GM19397 (cell line): ENCODE data around the gene GRIN3A.
A peak's percentile ranks its signal among the peaks of the same experiment; 100 is the strongest.
"Not testable (repeated sequence)": the region's sequence is repeated elsewhere in the genome, so short reads cannot be mapped to it uniquely, and the experiment has no call there.

Experiments used
- ATAC-seq: cut with Tn5 transposase; IDR thresholded peaks from one replicate; pipeline ENCODE4 v1.9.1; 2021; ENCODE audit warnings: mild to moderate bottlenecking, moderate library complexity; ENCODE audit not compliant: unreplicated experiment

The GRIN3A gene

DNA sequence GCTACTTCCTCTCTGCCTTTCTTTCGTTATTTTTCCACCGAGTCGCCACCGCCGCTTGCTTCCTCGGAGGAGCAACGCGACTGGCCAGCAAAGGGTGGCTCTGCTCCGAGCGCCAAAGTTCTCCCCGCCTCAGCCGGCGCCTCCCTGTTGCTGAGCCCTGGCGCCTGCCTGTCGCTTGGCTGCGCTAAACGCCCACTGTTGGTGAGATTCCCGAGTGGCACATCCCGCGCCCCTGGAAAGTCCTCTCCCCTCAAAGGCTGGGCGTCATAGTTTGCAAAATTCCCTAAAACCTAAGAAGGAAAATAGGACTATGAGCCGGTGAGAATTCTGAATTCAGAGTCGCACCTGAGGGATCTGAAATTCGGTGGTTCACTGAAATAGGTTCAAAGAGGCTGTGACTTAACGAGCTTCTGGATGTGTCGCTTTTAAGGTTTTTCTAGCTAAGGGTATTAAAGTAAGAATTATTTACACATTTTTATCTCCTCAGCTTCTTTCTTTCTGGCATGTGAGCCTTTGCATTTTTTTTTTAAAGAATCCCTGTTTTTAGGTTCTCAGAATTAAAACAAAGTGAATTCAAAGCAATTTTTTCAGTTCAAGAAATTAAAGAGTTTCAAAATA, at the start of gene GRIN3A:
Gene GRIN3A, minus strand, starts transcription at position 82 of the 618 bp plus-strand sequence. CDS start 668 bp downstream, outside the sequence.
- no peak for ATAC-seq

DNA sequence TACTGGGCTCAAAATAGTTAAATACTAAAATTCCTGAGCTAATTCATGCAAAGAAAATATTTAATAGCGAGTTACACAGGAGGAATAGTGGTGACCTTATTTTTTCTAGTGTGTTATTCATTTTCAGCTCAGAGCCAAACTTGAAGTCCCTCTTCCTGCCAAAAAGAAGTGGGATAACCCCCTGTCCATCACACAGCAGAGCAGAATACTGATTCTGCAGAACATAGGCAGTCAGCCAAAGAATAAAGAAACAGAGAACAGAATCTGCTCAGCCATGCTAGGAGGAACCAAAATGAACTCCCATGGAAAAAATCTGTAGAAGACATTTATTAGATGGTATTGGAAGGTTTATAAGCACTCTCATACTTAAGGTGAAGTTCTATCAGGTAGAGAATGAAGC, 49.4 kb upstream of the GRIN3A start:
- ATAC-seq = no peak

DNA sequence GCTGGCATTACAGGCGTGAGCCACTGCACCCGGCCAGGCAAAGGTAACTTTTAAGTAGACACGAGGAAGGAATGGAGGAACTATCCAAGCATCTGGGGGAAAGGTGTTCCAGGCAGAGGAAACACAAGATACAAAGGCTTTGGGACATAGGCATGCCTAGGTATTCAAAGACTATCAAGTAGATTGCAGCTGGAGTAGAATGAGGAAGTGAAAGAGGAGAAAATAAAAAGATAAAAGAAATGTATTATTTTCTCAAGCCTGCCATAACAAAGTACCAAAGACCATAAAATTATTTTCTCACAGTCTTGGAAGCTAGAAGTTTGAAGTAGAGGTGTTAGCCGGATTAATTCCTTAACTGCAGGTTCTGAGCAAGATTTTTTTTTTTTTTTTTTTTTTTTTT, 39.9 kb upstream of the GRIN3A start:
- ATAC-seq = no peak

DNA sequence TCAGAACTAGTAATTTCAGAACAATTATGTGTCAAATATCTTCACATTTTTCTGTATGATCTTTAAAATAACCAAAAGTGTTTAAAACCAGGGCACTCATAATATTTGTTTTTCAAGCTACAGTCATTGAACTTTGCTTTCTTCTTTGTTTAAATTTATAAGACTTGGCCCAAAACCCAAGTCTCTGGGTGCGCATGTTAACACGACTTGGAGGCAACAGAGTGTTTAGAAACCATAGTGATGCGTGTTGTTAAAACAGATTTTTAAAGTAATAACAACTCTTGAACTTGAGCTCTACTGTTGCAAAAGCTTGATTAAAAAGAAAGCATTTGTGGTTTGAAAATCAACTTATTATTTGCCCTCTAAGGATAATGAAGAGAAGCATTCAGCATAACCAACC, 26.0 kb upstream of the GRIN3A start:
- no peak for ATAC-seq

DNA sequence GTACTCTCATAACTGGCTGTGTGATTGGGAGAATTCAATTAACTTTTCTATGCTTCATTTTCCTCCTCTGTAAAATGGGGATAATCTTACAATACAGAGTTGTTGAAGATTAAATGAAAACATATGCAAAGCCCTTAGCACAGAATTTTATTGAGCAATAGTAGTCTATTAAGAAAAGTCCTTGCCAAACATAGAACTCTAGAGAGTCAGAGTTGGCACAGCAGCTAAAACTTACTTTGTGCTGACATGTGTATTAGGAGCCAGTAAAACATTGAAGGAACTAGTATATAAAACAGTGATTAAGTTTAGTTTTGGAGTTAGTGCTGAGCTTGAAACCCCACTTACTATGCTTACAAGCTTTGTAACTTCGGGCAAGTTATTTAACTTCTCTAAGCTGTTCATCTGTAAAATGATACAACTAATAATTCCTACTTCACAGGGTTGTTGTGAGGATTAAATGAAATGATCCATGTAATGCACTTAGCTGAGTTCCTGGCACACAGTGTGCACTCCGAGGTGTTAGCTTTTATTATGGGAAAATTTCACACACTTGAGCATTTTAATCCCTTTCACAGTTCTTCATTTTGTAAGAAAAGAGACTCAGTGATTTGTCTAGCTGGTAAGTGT, 20.0 kb upstream of the GRIN3A start:
- ATAC-seq = no peak

DNA sequence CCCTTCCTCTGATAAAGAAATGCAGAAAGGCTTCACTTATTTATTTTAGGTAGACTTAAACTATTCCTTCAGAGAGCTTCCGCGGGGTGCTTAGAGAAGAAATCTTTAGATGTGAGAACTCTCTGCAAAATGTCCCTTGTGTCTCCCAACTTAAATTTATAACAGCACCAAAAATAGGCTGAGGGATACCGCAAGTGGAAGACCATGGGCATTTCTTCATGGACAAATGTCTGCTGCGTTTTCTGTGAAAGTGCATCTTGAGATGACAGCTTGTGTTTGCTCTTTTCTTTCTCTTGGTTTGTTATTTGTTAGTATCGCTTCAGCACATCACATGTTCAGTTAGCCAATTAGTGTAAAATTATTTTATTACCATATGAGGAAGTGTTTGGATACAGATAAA, 15.3 kb upstream of the GRIN3A start:
- ATAC-seq = no peak

DNA sequence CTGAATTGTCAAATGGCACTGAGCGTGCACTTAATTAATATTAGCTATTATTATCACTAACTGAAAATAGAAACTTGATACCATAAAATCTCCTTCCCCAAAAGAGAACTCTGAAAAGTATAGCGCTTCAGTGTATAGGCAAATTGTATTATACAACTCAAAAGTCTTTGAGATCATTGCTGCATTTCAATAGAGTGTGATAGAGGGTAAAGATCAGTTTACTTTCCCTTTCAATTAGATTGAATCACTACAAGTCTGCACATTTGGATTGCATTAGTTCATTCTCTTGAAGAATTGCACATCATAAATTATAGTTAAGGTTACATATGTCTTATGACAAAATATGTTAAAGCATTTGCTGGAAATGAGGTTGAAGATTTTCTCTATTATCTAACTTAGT, 13.4 kb upstream of the GRIN3A start:
- ATAC-seq = no peak

DNA sequence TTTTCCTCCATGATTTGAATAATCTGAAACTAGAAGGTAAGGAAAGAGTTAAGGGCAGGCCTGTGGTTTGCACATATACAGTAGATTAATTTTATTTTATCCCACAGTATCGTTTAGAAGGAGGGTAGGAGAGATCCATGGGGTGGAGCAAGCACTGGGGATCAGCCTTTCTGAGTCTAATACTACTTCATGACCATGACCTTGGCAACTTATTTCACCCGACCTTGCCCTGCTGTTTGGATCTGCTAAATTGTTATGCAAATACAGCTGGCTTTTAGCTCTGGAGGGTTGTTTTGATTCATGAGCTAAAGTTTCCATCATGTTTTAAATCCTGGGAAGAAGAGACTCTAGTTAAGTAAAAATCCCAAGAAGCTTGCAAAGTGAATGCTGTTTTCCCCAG, 864 bp upstream of the GRIN3A start:
- ATAC-seq = no peak

DNA sequence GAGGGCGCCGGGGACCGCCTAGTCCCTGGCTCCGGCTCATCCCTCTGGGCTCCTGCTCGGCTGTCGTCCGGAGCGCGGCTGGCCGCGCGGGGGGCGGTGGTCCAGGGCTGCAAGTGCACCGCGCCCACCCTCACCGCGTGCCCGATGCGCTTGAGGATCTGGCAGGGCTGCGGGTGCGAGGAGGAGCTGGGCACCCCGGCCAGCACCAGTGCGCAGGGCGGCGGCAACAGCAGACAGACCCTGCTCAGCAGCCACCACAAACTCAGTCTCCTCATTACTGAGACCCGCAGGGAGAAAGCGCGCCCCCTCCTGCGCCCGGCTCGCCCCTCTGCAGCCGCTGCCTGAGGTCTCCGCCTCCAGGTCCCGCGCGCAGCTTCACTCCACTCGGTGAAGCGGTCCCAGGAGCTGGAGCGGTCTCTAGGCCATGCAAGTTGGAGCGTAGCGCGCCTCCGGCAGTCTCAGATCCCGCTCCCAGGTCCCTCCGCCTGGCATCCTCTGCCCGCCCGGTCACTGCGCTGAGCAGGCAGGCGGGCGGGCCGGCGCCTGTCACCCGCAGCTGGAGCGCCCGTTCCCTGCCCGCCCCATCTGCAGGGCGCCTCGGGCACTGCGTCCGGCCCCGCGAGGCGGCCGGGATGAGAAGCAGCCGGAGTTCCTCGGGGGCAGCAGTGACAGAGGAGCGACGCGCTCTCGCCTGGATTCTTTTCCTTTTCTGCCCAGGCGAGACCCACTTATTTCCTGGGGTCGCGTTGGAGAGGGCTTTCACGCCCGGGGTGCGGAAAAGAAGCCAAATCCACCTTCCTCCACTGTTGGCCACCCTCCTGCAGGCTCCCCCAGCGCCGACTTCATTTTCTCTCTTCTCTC, 512 bp downstream of the GRIN3A start:
- ATAC-seq = no peak

DNA sequence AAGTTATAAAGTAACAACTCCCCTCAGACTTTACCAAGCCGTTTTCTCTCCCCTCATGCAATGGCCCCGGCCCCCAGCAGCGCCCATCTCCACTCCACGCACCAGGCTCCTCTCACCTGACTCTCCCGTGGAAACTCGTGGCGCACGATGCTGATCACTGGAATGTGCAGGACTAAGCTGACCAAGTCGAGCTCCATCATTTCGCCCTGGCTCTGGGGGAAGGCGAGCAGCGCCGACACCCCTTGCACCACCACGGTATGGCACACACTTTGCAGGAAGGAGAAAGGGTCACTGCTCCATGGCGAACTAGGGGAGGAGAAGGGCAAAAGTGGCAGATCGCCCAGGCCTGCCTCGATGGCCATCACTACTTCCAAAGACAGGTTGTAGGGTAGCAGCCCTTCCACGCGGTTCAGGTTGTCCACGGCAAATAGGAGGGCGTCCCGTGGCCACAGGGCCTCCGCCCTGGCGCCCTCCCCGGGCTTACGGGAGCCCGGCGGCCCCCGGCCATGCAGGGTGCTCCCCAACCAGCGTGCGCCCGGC, 1.2 kb downstream of the GRIN3A start:
- ATAC-seq = no peak

DNA sequence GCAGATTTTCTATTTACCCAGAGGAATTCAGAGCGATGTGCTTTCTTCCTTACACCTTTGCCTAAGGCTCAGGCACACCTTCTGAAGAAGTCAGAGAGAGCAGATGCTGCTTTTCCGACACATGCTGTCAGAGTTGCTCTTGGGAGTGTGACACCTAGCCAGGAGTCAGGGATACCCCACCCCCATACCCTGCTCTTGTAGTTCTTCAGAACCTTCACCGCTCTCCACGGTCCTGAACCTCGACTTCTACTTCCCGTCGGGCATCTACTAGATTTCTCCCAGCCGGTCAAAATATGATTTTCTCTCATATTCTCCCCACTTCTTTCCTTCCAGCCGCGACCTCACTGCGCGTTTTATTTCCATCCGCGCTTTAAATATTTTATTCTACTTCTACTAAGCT, 1.7 kb downstream of the GRIN3A start:
- no peak for ATAC-seq

DNA sequence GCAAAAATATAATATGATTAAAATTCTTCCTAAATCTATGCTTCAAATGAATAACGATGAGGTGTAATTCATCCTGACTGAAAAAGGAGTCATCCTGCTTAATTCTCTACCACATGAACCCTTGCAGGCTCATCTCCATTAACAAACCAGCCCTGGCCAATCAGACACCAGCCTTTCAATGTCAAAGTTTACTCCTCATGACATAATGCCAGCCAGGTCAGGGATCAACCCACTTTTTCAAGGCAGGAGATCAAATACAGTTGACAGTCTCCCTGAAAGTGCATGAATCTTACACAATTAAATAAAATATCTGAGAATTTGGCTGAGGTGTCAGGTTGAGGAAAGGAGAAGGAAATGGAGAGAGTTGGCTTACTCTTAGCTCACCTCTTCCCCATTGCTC, 7.0 kb downstream of the GRIN3A start:
- ATAC-seq = no peak

DNA sequence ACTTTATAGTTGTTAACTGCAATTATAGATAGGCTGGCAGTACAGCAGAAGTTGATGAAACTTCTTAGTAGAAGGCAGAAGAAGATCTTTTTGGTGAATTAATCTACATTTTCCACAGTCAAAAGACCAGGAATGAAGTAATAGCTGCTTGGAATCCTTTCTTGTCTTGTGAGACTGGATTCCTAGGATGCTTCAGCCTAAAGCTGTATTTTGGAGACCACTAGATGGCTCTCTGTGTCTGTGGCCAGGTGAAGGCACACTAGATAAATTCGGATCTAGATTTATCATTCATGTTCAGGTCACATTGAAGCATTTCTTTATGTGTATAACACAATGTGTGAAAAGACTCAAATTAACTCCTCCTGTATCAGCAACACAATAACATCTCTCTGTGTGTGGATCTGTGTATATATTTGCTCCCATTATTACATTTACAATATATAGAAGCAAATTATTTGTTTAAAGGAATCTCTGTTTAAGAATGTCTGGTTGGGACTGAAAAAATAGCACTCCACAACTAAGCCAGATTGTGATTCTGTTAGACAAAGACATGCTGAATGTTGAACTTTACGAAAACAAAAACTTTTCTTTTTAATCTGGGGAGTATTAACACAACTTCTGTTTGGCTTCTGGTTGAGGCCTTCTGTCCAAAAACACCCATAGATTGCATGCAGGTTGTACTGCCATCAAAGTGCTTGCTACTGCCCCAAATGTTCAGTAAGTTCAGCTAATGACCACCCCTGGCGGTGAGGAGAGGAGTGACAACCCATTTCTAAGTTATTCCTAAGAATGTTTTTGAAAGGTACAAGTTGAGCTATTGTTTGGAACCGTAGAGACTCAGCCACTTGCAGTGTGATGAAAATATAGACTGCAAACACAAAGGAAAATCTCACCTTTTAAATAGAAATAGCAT, 10.6 kb downstream of the GRIN3A start:
- ATAC-seq = no peak

DNA sequence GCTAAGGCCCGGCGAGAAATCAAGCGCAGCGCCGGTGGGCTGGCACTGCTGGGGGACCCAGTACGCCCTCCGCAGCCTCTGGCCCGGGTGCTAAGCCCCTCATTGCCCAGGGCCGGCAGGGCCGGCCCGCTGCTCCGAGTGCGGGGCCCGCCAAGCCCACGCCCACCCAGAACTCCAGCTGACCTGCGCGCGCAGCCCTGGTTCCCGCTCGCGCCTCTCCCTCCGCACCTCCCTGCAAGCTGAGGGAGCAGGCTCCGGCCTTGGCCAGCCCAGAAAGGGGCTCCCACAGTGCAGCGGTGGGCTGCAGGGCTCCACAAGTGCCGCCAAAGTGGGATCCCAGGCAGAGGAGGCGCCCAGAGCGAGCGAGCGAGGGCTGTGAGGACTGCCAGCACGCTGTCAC, 14.2 kb downstream of the GRIN3A start:
- ATAC-seq = not testable (repeated sequence)

DNA sequence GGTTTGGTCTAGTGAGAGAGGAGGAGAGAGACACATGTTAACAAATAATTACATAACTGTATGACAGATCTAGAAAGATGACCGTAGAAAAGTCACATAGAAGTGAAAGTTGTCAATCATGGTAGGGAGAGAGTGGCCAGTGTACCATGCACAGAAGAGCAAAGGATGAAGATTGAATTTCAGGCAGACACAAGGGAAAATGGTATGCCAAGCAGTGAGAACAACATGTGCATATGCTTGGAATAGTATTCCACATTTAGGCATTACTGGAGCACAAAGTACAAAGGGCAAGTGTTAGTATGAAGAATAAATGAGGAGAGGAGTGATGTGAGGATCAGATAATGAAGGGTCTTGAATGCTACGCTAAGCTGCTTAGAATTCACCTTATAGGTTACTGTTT, 20.3 kb downstream of the GRIN3A start:
- ATAC-seq = no peak

DNA sequence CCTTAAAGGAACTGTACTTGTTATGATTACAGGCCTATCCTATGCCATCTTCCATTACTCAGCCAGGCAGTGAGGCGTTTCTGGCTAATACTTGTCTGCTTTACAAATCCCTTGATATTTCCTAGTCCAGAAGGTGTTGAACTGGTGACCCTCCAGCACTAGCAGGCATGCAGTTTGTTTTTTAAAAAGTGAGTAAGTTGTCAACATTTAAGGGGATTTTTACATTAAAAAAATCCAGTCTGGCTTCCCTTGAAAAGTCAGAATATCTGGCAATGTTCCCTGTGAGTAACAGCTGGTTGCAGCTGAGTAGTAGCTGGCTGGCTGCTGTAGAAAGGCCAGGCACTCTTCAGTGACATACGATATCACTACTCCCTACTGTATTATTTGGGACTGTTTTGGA, 21.8 kb downstream of the GRIN3A start:
- ATAC-seq = no peak

DNA sequence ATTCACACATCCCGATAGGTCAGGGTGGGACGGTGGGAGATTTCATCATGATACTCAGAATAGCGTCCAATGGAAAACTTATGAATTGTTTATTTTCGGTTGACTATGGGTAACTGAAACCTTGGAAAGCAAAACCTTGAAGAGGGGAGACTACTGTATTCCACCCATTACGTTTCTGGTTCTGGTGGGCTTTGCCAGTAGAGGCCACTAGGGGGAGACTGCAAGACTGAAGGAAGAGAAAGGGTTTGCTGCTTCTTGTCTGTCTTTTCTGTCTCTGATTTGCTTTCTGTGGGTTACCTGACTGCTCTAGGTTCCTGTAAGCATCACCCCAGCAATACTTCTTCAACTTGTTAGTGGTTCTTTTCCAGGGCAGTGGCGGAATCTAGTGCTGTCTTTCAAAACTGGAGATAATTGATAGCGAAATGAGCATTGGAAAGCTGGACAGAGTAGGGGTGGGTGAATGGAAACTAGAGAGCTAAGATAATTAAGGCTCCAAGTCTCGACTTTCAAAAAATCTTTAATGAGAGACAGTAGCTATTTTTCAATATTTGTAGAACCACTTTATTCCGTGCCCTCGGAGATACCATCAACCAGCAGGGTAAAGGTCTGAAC, 27.0 kb downstream of the GRIN3A start:
- ATAC-seq = peak; percentile 87

DNA sequence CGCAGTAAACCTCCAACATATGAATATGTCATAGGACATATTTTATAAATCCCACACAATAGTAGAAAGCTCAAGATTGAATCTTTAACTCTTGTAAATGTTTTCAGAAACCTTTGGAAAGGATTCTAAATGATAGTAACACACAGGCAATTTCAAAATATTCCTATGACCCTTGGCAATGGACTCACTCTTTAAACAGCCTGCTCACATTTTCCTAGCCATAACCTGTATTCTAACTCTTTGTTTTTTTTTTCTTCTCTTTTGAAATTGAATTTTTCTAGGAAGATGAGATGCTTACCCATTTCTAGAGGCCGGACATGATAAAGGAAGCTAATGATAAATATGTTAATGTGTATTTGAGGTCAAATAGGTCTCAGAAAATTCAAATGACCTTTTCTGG, 29.6 kb downstream of the GRIN3A start:
- no peak for ATAC-seq

DNA sequence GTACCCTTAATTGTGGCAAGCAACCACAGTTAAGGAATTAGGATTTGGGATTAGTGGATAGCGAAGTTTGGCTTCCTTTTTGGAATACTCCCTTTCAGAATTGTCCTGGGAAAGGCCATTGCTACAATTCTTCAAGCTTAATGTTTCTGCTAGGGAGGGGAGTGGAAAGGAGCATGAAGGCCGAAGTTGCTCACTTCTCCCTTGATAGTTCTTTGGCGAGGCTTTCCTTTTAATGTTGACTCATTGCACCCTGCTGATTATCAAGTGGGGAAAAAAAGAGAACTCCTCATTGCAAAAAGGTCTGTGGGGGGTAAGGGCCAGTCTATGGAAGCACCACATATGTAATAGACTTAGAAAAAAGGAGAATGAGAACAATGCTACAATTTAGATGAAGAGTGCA, 30.7 kb downstream of the GRIN3A start:
- ATAC-seq = no peak

DNA sequence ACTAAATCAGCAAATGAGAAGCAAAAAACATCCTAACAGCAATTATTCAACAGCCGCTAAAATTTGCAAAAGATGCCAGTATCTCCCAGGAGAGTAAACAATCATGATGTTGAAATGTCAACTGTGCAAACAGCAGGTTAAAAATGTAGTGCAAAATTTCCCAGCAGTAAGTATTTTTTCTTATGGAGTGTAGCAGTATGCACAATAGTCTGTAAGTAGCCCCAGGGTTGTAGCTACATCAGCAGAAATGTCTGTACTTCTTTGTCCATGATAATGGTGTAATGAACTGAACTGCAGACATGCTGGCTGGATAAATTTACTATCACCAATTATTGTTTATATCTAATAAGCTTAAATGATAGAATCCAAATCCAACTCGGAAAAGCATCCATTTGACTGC, 31.4 kb downstream of the GRIN3A start:
- no peak for ATAC-seq
